H1 (cell line): ENCODE measurements around the gene FBXO39.

ENCODE experiments used
- ASH2L ChIP-seq: fragments of 200-600, 300-600 bp; sonication (generic); IDR thresholded peaks from one replicate; pipeline ENCODE4 v1.7.1; 2017; ENCODE audit warnings: low read length
- CEBPB ChIP-seq: IDR thresholded peaks from 2 replicates; pipeline ENCODE4 v1.6.1; 2012; ENCODE audit warnings: low read depth, low read length
- CTCF ChIP-seq, 3 experiments: IDR thresholded peaks; 1 replicate in 2 of 3; 2 replicates in 1 of 3; pipeline versions ENCODE4 v1.5.1 to v1.6.1; 2011; ENCODE audit warnings: low read length in 3 of 3, mild to moderate bottlenecking in 3 of 3, inconsistent platforms in 2 of 3, low read depth in 1 of 3, moderate library complexity in 1 of 3; ENCODE audit not compliant: insufficient read depth in 1 of 3; ENCODE audit errors: control extremely low read depth in 1 of 3
- EP300 ChIP-seq, 2 experiments: IDR thresholded peaks; 1 replicate in 1 of 2; 2 replicates in 1 of 2; pipeline ENCODE4 v1.6.1; 2011 to 2012; ENCODE audit warnings: low read depth in 2 of 2, low read length in 2 of 2, mild to moderate bottlenecking in 2 of 2, borderline replicate concordance in 1 of 2, inconsistent platforms in 1 of 2, moderate library complexity in 1 of 2
- EZH2 ChIP-seq: fragments of 200-600 bp; sonication (generic); IDR thresholded peaks from 2 replicates; pipeline ENCODE4 v1.7.1; 2012; ENCODE audit warnings: low read depth, mild to moderate bottlenecking, moderate library complexity, low read length, inconsistent platforms; ENCODE audit not compliant: severe bottlenecking
- FOSL1 ChIP-seq: IDR thresholded peaks from 2 replicates; pipeline ENCODE4 v1.6.1; 2011; ENCODE audit warnings: mild to moderate bottlenecking, low read depth, low read length, moderate library complexity; ENCODE audit not compliant: insufficient read depth
- GTF2F1 ChIP-seq: IDR thresholded peaks from 2 replicates; pipeline ENCODE4 v1.6.1; 2012; ENCODE audit warnings: low read depth, low read length, improper control_type of control experiment, borderline replicate concordance
- POLR2A ChIP-seq, 2 experiments: IDR thresholded peaks; 1 replicate in 1 of 2; 2 replicates in 1 of 2; pipeline ENCODE4 v1.6.1; 2011; ENCODE audit warnings: low read depth in 2 of 2, low read length in 2 of 2, mild to moderate bottlenecking in 2 of 2; ENCODE audit errors: control extremely low read depth in 1 of 2
- POLR2AphosphoS5 ChIP-seq: IDR thresholded peaks from 2 replicates; pipeline ENCODE4 v1.6.1; 2011; ENCODE audit warnings: low read depth, low read length
- SIN3A ChIP-seq, 2 experiments: IDR thresholded peaks in 1 of 2; conservative IDR thresholded peaks in 1 of 2; 2 replicates each; pipeline ENCODE4 v1.6.1; 2011 to 2012; ENCODE audit warnings: low read length in 2 of 2, improper control_type of control experiment in 1 of 2, low read depth in 1 of 2, mild to moderate bottlenecking in 1 of 2
- SP1 ChIP-seq: IDR thresholded peaks from 2 replicates; pipeline ENCODE4 v1.6.1; 2011; ENCODE audit warnings: low read depth, low read length
- USF2 ChIP-seq: IDR thresholded peaks from 2 replicates; pipeline ENCODE4 v1.6.1; 2011; ENCODE audit warnings: low read length, improper control_type of control experiment

GRCh38 chr17:6768447-6768846 is 7.6 kb upstream of the FBXO39 start:
- TF ChIP-seq POLR2AphosphoS5, result no peak
- no peak for TF ChIP-seq SIN3A (conservative IDR thresholded peaks at IDR 0.05 in 1 of 2, IDR thresholded peaks at IDR 0.05 in 1 of 2; ENCODE audit: low read depth in 1 of 2, low read length in 2 of 2)
- TF ChIP-seq GTF2F1, result no peak
- no peak for TF ChIP-seq CTCF (IDR thresholded peaks at IDR 0.05; ENCODE audit: control extremely low read depth in 1 of 3, insufficient read depth in 1 of 3, low read depth in 1 of 3, low read length in 3 of 3)
- TF ChIP-seq FOSL1, result no peak
- no peak for TF ChIP-seq POLR2A (IDR thresholded peaks at IDR 0.05; ENCODE audit: control extremely low read depth in 1 of 2, low read depth in 2 of 2, low read length in 2 of 2)
- TF ChIP-seq EP300 (IDR thresholded peaks at IDR 0.05; ENCODE audit: borderline replicate concordance in 1 of 2, low read depth in 2 of 2, low read length in 2 of 2), result no peak
- no peak for TF ChIP-seq SP1
- TF ChIP-seq ASH2L, result no peak
- no peak for TF ChIP-seq EZH2
- no peak for TF ChIP-seq CEBPB
- TF ChIP-seq USF2, result no peak
